HG02642 (cell line): ENCODE results near the gene DDX31.

Experiments
- ATAC-seq: cut with Tn5 transposase; IDR thresholded peaks from one replicate; pipeline ENCODE4 v1.9.1; 2021; ENCODE audit warnings: mild to moderate bottlenecking; ENCODE audit not compliant: unreplicated experiment, poor library complexity

DDX31 gene

GRCh38 chr9:132674485-132674884 lies 4.7 kb upstream of the DDX31 start:
- no peak for ATAC-seq

GRCh38 chr9:132673355-132673754 lies 3.6 kb upstream of the DDX31 start:
- no peak for ATAC-seq

GRCh38 chr9:132672413-132672690 lies 2.6 kb upstream of the DDX31 start:
- no peak for ATAC-seq

- no peak for ATAC-seq
These were observed 2.0 kb upstream of the DDX31 start for GRCh38 chr9:132671620-132672412.

- ATAC-seq, result peak; percentile 26
These were observed 941 bp upstream of the DDX31 start, which contains the start of gene GTF3C4 for GRCh38 chr9:132670457-132671391. GTF3C4 (plus strand) TSS chr9:132670464; CDS start chr9:132670599, 135 bp downstream.

- ATAC-seq, result no peak
These were observed 475 bp downstream of the DDX31 start for GRCh38 chr9:132669319-132669697.

- no peak for ATAC-seq
These were observed 5.9 kb downstream of the DDX31 start for GRCh38 chr9:132663851-132664250.

- ATAC-seq, result no peak
These were observed 6.7 kb downstream of the DDX31 start for GRCh38 chr9:132663117-132663516.

- ATAC-seq, result no peak
These were observed 7.4 kb downstream of the DDX31 start for GRCh38 chr9:132662152-132662945.

- no peak for ATAC-seq
These were observed 13.5 kb downstream of the DDX31 start for GRCh38 chr9:132656299-132656698.

- ATAC-seq, result no peak
These were observed 18.5 kb downstream of the DDX31 start for GRCh38 chr9:132651259-132651658.

GRCh38 chr9:132648685-132649084 lies 21.1 kb downstream of the DDX31 start:
- ATAC-seq, result no peak

- ATAC-seq, result no peak
These were observed 21.5 kb downstream of the DDX31 start for GRCh38 chr9:132648283-132648682.

GRCh38 chr9:132647806-132648205 lies 22.0 kb downstream of the DDX31 start:
- no peak for ATAC-seq

GRCh38 chr9:132647355-132647754 lies 22.4 kb downstream of the DDX31 start:
- ATAC-seq, result no peak

- no peak for ATAC-seq
These were observed 23.1 kb downstream of the DDX31 start for GRCh38 chr9:132646726-132647125.

GRCh38 chr9:132645711-132646110 lies 24.1 kb downstream of the DDX31 start:
- no peak for ATAC-seq

GRCh38 chr9:132645306-132645705 lies 24.5 kb downstream of the DDX31 start:
- no peak for ATAC-seq

GRCh38 chr9:132644251-132644650 lies 25.5 kb downstream of the DDX31 start:
- ATAC-seq, result no peak

GRCh38 chr9:132641216-132641615 lies 28.6 kb downstream of the DDX31 start:
- ATAC-seq, result no peak

- no peak for ATAC-seq
These were observed 30.5 kb downstream of the DDX31 start for GRCh38 chr9:132639322-132639721.
